HepG2 (cell line): Measurements from ENCODE around the gene TMEM184B. TPM values are rescaled to one million over a fixed set of nuclear protein-coding genes. Genes with fewer than 3 reads are reported as not detected.
A peak's percentile ranks its signal among the peaks of the same experiment; 100 is the strongest.

Experiments used
- ATF2 ChIP-seq: sonication (generic); formaldehyde crosslinking; IDR thresholded peaks from 2 replicates; pipeline ENCODE4 v1.4.0; 2020; ENCODE audit warnings: missing genetic modification reagents
- EP300 ChIP-seq, 3 experiments: sonication (generic) in 1 of 3; formaldehyde crosslinking in 1 of 3; IDR thresholded peaks; 2 replicates each; pipeline versions ENCODE4 v1.5.1 to v1.6.1; 2011 to 2020; ENCODE audit warnings: low read depth in 2 of 3, low read length in 2 of 3, borderline replicate concordance in 1 of 3, improper control_type of control experiment in 1 of 3, mild to moderate bottlenecking in 1 of 3, missing genetic modification reagents in 1 of 3, moderate library complexity in 1 of 3
- GABPA ChIP-seq, 2 experiments: IDR thresholded peaks; 2 replicates each; pipeline ENCODE4 v1.6.1; 2011 to 2016; ENCODE audit warnings: low read depth in 2 of 2, low read length in 1 of 2, missing biosample characterization in 1 of 2, missing genetic modification characterization in 1 of 2
- MZF1 ChIP-seq: sonication (generic); formaldehyde crosslinking; IDR thresholded peaks from 2 replicates; pipeline ENCODE4 v1.8.1; 2023; ENCODE audit warnings: mild to moderate bottlenecking, missing genetic modification reagents, borderline replicate concordance
- NCOA1 ChIP-seq: sonication (generic); formaldehyde crosslinking; IDR thresholded peaks from 2 replicates; pipeline ENCODE4 v1.9.0; 2021; ENCODE audit warnings: missing genetic modification reagents
- NR2F6 ChIP-seq, 2 experiments: IDR thresholded peaks; 2 replicates each; pipeline ENCODE4 v1.6.1; 2016; ENCODE audit warnings: antibody characterized with exemption in 1 of 2, mild to moderate bottlenecking in 1 of 2
- NRL ChIP-seq: sonication (generic); formaldehyde crosslinking; IDR thresholded peaks from 2 replicates; pipeline ENCODE4 v1.5.0; 2020; ENCODE audit warnings: missing genetic modification reagents, mild to moderate bottlenecking, moderate library complexity, borderline replicate concordance
- SETDB1 ChIP-seq: sonication (generic); formaldehyde crosslinking; IDR thresholded peaks from 2 replicates; pipeline ENCODE4 v1.5.1; 2020; ENCODE audit warnings: missing genetic modification reagents, mild to moderate bottlenecking, borderline replicate concordance
- SNAI1 ChIP-seq: sonication (generic); formaldehyde crosslinking; IDR thresholded peaks from 2 replicates; pipeline ENCODE4 v1.5.0; 2020; ENCODE audit warnings: mild to moderate bottlenecking, missing genetic modification reagents, borderline replicate concordance
- TEAD2 ChIP-seq: sonication (generic); formaldehyde crosslinking; IDR thresholded peaks from 2 replicates; pipeline ENCODE4 v1.9.0; 2021; ENCODE audit warnings: missing genetic modification reagents
- ZKSCAN8 ChIP-seq: IDR thresholded peaks from 2 replicates; pipeline ENCODE4 v1.6.1; 2016; ENCODE audit warnings: borderline replicate concordance, missing genetic modification reagents, missing compliant biosample characterization
- ZNF101 ChIP-seq: sonication (generic); formaldehyde crosslinking; IDR thresholded peaks from 2 replicates; pipeline ENCODE4 v1.4.0; 2020; ENCODE audit warnings: mild to moderate bottlenecking, low read depth, missing genetic modification reagents, borderline replicate concordance
- ZNF12 ChIP-seq: sonication (generic); formaldehyde crosslinking; IDR thresholded peaks from 2 replicates; pipeline ENCODE4 v1.5.0; 2020; ENCODE audit warnings: missing genetic modification reagents
- ZNF317 ChIP-seq: sonication (generic); formaldehyde crosslinking; IDR thresholded peaks from 2 replicates; pipeline ENCODE4 v1.5.0; 2020; ENCODE audit warnings: mild to moderate bottlenecking, missing genetic modification reagents
- ZNF501 ChIP-seq: sonication (generic); formaldehyde crosslinking; IDR thresholded peaks from 2 replicates; pipeline ENCODE4 v1.5.1; 2020; ENCODE audit warnings: mild to moderate bottlenecking, moderate library complexity, missing genetic modification reagents
- polyA plus RNA-seq, 8 experiments: library from polyadenylated mRNA; depleted of rRNA in 3 of 8; stranded (reverse) in 7 of 8; unstranded in 1 of 8; fragments of >200 nt; fragmentation: Illumina TruSeq in 4 of 8; extraction: Trizol in 4 of 8; gene quantifications; 2 replicates each; pipeline versions ENCODE4 v1.2.1 to v1.2.3, GENCODE V29; 2011 to 2016; ENCODE audit warnings: low read depth in 4 of 8, missing spikeins in 1 of 8, mixed read lengths in 1 of 8; ENCODE audit not compliant: insufficient read depth in 1 of 8
- total RNA-seq, 5 experiments: library from RNA; depleted of rRNA; stranded (reverse); fragments of >200 nt; fragmentation: Illumina TruSeq; extraction: Trizol; gene quantifications; 2 replicates each; pipeline ENCODE4 v1.2.3, GENCODE V29; 2016; ENCODE audit warnings: low read depth in 1 of 5
- TF ChIP-seq, protein P1 (sequence below): sonication (generic); formaldehyde crosslinking; IDR thresholded peaks from 2 replicates; pipeline ENCODE4 v1.4.0; 2020; ENCODE audit warnings: mild to moderate bottlenecking, missing genetic modification reagents
- TF ChIP-seq, protein P2 (sequence below): sonication (generic); formaldehyde crosslinking; conservative IDR thresholded peaks from 2 replicates; pipeline ENCODE4 v1.8.0; 2022; ENCODE audit warnings: low read depth, missing genetic modification reagents

The TMEM184B gene
- total and polyA plus RNA-seq, 2 of the 13 experiments (the other 11 are each of a cell fraction or from before 2014, with no cell fraction given), result 15.9 to 16.0 TPM

- TF ChIP-seq NCOA1 (CRISPR knock-in tag), result 0 out of 2 replicates have a peak, but pooled peaks have one; percentile 16
- TF ChIP-seq ZNF12, result no peak
- TF ChIP-seq ZNF317 (CRISPR knock-in tag), result peak; percentile 78; the same call in 1 of the 2 replicates
- peak; percentile 49; the same call in 1 of the 2 replicates for TF ChIP-seq ZKSCAN8
- TF ChIP-seq NRL (CRISPR knock-in tag), result no peak
- no peak for TF ChIP-seq GABPA (IDR thresholded peaks at IDR 0.05; ENCODE audit: low read depth, low read length)
- peak; percentile 26; the same call in 1 of the 2 replicates for TF ChIP-seq GABPA (CRISPR knock-in tag; IDR thresholded peaks at IDR 0.05; ENCODE audit: low read depth)
- no peak for TF ChIP-seq TEAD2
- peak; percentile 39; the same call in 1 of the 2 replicates for TF ChIP-seq NR2F6 (IDR thresholded peaks at IDR 0.05)
- peak; percentile 65; the same call in 1 of the 2 replicates for TF ChIP-seq NR2F6 (CRISPR knock-in tag; IDR thresholded peaks at IDR 0.05)
- no peak for TF ChIP-seq MZF1 (CRISPR knock-in tag)
- TF ChIP-seq, protein P1, sequence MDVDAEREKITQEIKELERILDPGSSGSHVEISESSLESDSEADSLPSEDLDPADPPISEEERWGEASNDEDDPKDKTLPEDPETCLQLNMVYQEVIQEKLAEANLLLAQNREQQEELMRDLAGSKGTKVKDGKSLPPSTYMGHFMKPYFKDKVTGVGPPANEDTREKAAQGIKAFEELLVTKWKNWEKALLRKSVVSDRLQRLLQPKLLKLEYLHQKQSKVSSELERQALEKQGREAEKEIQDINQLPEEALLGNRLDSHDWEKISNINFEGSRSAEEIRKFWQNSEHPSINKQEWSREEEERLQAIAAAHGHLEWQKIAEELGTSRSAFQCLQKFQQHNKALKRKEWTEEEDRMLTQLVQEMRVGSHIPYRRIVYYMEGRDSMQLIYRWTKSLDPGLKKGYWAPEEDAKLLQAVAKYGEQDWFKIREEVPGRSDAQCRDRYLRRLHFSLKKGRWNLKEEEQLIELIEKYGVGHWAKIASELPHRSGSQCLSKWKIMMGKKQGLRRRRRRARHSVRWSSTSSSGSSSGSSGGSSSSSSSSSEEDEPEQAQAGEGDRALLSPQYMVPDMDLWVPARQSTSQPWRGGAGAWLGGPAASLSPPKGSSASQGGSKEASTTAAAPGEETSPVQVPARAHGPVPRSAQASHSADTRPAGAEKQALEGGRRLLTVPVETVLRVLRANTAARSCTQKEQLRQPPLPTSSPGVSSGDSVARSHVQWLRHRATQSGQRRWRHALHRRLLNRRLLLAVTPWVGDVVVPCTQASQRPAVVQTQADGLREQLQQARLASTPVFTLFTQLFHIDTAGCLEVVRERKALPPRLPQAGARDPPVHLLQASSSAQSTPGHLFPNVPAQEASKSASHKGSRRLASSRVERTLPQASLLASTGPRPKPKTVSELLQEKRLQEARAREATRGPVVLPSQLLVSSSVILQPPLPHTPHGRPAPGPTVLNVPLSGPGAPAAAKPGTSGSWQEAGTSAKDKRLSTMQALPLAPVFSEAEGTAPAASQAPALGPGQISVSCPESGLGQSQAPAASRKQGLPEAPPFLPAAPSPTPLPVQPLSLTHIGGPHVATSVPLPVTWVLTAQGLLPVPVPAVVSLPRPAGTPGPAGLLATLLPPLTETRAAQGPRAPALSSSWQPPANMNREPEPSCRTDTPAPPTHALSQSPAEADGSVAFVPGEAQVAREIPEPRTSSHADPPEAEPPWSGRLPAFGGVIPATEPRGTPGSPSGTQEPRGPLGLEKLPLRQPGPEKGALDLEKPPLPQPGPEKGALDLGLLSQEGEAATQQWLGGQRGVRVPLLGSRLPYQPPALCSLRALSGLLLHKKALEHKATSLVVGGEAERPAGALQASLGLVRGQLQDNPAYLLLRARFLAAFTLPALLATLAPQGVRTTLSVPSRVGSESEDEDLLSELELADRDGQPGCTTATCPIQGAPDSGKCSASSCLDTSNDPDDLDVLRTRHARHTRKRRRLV (CRISPR knock-in tag), result no peak
- TF ChIP-seq, protein P2, sequence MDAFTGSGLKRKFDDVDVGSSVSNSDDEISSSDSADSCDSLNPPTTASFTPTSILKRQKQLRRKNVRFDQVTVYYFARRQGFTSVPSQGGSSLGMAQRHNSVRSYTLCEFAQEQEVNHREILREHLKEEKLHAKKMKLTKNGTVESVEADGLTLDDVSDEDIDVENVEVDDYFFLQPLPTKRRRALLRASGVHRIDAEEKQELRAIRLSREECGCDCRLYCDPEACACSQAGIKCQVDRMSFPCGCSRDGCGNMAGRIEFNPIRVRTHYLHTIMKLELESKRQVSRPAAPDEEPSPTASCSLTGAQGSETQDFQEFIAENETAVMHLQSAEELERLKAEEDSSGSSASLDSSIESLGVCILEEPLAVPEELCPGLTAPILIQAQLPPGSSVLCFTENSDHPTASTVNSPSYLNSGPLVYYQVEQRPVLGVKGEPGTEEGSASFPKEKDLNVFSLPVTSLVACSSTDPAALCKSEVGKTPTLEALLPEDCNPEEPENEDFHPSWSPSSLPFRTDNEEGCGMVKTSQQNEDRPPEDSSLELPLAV (CRISPR knock-in tag), result no peak
- no peak for TF ChIP-seq SNAI1 (CRISPR knock-in tag)
- TF ChIP-seq EP300 (IDR thresholded peaks at IDR 0.05; ENCODE audit: low read depth in 2 of 2, low read length in 2 of 2), result peak in 1 of 2 experiments; percentile 78; a peak in 1 of 4 replicates
- TF ChIP-seq EP300 (CRISPR knock-in tag; IDR thresholded peaks at IDR 0.05; ENCODE audit: borderline replicate concordance), result peak; percentile 77
- TF ChIP-seq ATF2 (CRISPR knock-in tag), result peak; percentile 93
- peak; percentile 34; the same call in 1 of the 2 replicates for TF ChIP-seq ZNF501 (CRISPR knock-in tag)
- no peak for TF ChIP-seq SETDB1
- TF ChIP-seq ZNF101 (CRISPR knock-in tag), result no peak
These were observed 94.7 kb downstream of the TMEM184B start (continued) for GRCh38 chr22:38177926-38178604.
